ENCODE data around the gene KCTD14.
A peak's percentile ranks its signal among the peaks of the same experiment; 100 is the strongest.

DNA sequence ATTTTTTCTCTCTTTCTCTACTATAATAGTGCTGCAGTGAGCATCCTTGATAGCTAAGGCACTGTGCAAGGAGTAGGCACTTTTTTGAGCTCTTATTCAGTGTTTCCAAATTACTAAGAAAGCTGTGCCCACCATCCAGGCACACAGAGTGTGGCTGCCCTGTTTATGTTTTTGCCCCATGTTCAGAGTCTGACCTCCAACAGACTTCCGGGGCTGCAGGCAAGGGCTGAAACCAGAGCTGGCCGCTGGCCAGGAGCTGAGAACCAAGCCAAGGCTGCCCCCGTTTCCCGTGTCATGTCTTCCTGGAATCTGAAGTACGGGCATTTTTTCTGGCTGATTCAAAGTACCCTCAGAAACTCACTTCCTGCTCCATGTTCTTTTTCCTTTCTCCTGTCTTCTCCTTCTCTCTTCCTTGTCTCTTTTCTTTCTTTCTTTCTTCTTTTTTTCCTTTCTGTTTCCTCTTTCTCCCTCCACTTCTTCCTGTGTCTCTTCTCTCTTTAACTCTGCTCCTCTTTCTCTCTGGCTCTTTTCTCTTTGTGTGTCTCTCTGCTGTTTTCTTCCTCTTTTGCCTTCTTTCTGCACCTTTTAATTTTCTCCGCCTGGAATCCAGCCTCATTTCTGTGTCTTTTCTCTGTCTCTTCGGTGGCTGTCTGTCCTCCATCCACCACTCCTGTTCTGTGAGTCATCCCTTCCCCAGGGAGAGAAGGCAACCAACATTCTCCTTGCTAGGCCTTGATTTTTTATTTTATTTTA is 17.0 kb upstream of the KCTD14 start:
- TF ChIP-seq, protein P1, sequence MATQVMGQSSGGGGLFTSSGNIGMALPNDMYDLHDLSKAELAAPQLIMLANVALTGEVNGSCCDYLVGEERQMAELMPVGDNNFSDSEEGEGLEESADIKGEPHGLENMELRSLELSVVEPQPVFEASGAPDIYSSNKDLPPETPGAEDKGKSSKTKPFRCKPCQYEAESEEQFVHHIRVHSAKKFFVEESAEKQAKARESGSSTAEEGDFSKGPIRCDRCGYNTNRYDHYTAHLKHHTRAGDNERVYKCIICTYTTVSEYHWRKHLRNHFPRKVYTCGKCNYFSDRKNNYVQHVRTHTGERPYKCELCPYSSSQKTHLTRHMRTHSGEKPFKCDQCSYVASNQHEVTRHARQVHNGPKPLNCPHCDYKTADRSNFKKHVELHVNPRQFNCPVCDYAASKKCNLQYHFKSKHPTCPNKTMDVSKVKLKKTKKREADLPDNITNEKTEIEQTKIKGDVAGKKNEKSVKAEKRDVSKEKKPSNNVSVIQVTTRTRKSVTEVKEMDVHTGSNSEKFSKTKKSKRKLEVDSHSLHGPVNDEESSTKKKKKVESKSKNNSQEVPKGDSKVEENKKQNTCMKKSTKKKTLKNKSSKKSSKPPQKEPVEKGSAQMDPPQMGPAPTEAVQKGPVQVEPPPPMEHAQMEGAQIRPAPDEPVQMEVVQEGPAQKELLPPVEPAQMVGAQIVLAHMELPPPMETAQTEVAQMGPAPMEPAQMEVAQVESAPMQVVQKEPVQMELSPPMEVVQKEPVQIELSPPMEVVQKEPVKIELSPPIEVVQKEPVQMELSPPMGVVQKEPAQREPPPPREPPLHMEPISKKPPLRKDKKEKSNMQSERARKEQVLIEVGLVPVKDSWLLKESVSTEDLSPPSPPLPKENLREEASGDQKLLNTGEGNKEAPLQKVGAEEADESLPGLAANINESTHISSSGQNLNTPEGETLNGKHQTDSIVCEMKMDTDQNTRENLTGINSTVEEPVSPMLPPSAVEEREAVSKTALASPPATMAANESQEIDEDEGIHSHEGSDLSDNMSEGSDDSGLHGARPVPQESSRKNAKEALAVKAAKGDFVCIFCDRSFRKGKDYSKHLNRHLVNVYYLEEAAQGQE (IDR thresholded peaks at IDR 0.05; ENCODE audit: insufficient read depth in 1 of 2, low read depth in 2 of 2, low read length in 2 of 2), result peak in 1 of 2 experiments; percentile 66; a peak in 1 of 4 replicates
- peak; percentile 81; the same call in 1 of the 2 replicates for TF ChIP-seq SIN3A (IDR thresholded peaks at IDR 0.05; ENCODE audit: borderline replicate concordance, insufficient read depth, low read length)
